ENCODE results near the gene UBTD1. TPM values are rescaled to one million over a fixed set of nuclear protein-coding genes. Genes with fewer than 3 reads are reported as not detected.

Gene UBTD1
- total and polyA plus RNA-seq, 8 donors = 3.9 to 9.0 (median 5.4) TPM

DNA sequence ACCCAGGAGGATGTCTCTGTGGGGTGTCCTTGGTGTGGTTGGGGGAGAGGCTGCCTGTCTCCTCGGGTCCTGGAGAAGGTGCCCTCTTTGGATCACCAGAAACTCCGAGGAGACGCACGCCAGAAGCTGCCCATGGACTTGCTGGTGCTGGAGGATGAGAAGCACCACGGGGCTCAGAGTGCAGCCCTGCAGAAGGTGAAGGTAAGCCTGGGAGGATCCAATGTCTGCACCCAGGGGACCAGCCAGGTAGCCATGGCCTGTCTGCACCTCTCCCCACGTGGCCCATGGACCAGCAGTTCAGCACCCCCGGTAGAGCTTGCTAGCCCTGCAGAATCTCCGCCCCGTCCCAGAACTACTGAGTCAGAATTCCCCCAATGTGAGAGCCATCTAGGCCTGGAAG lies 79.0 kb downstream of the UBTD1 start:
- intact Hi-C loops (cut with DNase I) = loop anchor here in 1 of 3 donors (10.0 kb wide), 1 partner anchor 147 kb away; no protein-coding TSS in a partner anchor
- WGBS, 2 donors = 76 to 77% methylated on average over 9 of the region's 9 CpGs
- FAIRE-seq = no peak
- peaks cover 0 to 5% (median 0%) of the 10 kb centered on the region in 3 donors for H3K4me1 ChIP-seq
- no peak overlapping the region for H3K4me3 ChIP-seq
- H3K36me3 ChIP-seq = no peaks in the 10 kb centered on the region
- DNase-seq = no peak
- TF ChIP-seq, protein P1, sequence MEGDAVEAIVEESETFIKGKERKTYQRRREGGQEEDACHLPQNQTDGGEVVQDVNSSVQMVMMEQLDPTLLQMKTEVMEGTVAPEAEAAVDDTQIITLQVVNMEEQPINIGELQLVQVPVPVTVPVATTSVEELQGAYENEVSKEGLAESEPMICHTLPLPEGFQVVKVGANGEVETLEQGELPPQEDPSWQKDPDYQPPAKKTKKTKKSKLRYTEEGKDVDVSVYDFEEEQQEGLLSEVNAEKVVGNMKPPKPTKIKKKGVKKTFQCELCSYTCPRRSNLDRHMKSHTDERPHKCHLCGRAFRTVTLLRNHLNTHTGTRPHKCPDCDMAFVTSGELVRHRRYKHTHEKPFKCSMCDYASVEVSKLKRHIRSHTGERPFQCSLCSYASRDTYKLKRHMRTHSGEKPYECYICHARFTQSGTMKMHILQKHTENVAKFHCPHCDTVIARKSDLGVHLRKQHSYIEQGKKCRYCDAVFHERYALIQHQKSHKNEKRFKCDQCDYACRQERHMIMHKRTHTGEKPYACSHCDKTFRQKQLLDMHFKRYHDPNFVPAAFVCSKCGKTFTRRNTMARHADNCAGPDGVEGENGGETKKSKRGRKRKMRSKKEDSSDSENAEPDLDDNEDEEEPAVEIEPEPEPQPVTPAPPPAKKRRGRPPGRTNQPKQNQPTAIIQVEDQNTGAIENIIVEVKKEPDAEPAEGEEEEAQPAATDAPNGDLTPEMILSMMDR (IDR thresholded peaks at IDR 0.05) = no peak
- ATAC-seq = no peak
- H3K9me3 ChIP-seq = no peaks in the 10 kb centered on the region
- H3K27ac ChIP-seq = no peak overlapping the region
- no peaks in the 10 kb centered on the region for H3K27me3 ChIP-seq

DNA sequence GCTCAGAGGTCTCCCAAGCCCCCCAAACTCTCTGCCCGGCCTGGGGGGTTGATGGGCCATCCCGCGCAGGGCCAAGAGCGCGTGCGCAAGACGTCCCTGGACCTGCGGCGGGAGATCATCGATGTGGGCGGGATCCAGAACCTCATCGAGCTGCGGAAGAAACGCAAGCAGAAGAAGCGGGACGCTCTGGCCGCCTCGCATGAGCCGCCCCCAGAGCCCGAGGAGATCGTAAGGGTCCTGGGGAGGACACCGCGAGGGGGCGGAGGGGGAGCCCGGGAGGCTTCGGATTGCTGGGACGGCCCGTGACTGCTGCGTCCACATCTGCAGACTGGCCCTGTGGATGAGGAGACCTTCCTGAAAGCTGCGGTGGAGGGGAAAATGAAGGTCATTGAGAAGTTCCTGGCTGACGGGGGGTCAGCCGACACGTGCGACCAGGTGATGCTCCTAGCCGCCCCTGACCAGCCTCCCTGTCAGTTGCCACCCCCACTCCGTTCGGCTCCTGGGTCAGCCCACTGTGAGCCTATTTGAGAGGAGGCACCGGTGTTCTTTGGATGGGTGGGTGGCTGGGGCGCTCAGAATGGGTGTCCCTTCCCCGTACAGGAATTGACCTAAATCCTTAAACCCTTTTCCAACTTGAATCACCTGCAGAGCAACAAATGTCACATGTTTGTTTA lies 79.6 kb downstream of the UBTD1 start:
- H3K36me3 ChIP-seq = no peaks in the 10 kb centered on the region
- intact Hi-C loops (cut with DNase I) = loop anchor here in 1 of 3 donors (10.0 kb wide), 1 partner anchor 146 kb away; no protein-coding TSS in a partner anchor
- ATAC-seq = no peak
- no peaks in the 10 kb centered on the region for H3K9me3 ChIP-seq
- FAIRE-seq = no peak
- DNase-seq = no peak
- no peak overlapping the region for H3K4me3 ChIP-seq
- no peak overlapping the region for H3K27ac ChIP-seq
- WGBS, 2 donors = 66 to 77% methylated on average over 40 of the region's 40 CpGs
- H3K4me1 ChIP-seq = peaks cover 0 to 5% (median 0%) of the 10 kb centered on the region in 3 donors
- H3K27me3 ChIP-seq = no peaks in the 10 kb centered on the region
- TF ChIP-seq, protein P1 (IDR thresholded peaks at IDR 0.05) = no peak

DNA sequence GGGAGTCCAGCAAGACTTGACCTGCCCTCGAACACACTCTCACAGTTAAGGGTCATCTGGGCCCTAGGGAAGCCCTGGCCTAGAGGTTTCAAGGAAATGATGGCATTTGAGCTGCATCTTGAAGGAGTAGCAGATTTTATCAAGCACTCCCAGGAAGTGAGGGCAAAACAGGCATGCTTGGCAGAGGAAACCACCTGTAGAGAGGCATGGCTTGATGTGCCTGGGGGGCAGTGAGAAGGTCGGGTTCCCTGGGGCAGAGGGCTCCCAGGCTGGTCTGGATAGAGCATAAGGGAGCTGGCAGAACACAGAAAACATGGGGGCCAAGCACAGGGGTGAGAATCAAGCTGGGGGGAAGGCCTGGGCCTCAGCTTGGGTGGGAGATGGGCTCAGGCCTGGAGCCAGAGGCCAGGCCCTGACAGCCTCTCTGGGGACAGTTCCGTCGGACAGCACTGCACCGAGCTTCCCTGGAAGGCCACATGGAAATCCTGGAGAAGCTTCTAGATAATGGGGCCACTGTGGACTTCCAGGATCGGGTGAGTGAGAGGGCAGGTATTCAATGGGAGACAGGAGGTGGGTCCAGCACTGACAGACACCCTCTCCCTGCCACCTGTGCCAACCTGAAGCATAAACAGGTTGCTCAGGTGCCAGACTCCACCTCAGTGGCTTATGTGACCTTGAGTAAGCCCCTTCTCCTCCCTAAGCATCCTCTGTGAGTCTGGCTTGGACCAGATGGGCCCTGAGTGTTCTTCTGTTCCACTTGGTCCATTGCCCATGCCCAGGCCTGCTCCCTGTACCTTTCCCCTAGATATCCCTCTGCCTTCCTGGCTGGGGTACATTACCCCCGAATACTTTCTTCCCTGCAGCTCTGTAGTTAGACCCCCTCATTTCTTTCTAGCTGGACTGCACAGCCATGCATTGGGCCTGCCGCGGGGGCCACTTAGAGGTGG lies 82.0 kb downstream of the UBTD1 start:
- intact Hi-C loops (cut with DNase I) = no loop called here
- no peaks in the 10 kb centered on the region for H3K36me3 ChIP-seq
- H3K9me3 ChIP-seq = no peaks in the 10 kb centered on the region
- H3K27ac ChIP-seq = no peak overlapping the region
- H3K4me3 ChIP-seq = no peak overlapping the region
- no peaks in the 10 kb centered on the region for H3K27me3 ChIP-seq
- ATAC-seq (no peak), FAIRE-seq (no peak), DNase-seq (no peak)
- no peaks in the 10 kb centered on the region for H3K4me1 ChIP-seq
- WGBS, 2 donors = 79 to 81% methylated on average over 9 of the region's 9 CpGs
- TF ChIP-seq, protein P1 (IDR thresholded peaks at IDR 0.05) = no peak

DNA sequence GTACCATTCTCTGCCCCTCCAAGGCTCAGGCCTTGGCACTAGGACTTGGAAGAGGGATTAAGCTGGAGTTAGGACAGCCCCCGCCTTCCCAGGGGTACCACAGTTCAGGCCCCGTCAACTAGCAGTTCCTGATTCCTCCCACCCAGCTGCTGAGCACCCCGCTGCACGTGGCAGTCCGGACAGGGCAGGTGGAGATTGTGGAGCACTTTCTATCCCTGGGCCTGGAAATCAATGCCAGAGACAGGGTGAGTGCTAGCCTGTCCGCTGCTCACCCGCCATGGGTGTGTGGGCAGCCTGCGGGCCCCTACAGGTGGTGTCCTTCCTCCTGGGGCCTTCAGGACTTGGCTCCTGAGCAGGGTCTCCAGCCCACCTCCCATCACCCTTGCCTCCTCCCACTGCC lies 83.4 kb downstream of the UBTD1 start:
- DNase-seq (no peak), ATAC-seq (no peak), FAIRE-seq (no peak)
- TF ChIP-seq, protein P1 (IDR thresholded peaks at IDR 0.05) = no peak
- Histone ChIP-seq H3K4me3 (no peak overlapping the region), H3K27me3 (no peaks in the 10 kb centered on the region), H3K27ac (no peak overlapping the region), H3K36me3 (no peaks in the 10 kb centered on the region), H3K4me1 (no peaks in the 10 kb centered on the region), H3K9me3 (no peaks in the 10 kb centered on the region)
- WGBS, 2 donors = 89 to 92% methylated on average over 7 to 8 of the region's 8 CpGs
- intact Hi-C loops (cut with DNase I) = no loop called here
